ENCODE data around the gene TACC2.
"Not testable (repeated sequence)": the region's sequence is repeated elsewhere in the genome, so short reads cannot be mapped to it uniquely, and the experiment has no call there.

The TACC2 gene

DNA sequence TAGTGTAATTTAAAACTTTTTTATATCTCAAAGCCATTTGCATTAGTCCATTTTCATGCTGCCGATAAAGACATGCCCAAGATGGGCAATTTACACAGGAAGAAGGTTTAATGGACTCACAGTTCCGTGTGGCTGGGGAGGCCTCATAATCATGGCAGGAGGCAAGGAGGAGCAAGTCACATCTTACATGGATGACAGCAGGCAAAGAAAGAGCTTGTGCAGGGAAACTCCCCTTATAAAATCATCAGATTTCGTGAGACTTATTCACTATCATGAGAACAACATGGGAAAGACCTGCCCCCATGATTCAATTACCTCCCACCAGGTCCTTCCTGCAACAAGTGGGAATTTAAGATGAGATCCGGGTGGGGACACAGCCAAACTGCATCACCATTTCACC lies 2.8 kb downstream of the TACC2 start:
- not testable (repeated sequence) for H3K27me3 ChIP-seq (ENCODE audit: insufficient read depth, low read length); H3K36me3 ChIP-seq (ENCODE audit: insufficient read depth, low read depth, low read length); H3K9ac ChIP-seq (ENCODE audit: low read depth, low read length); H3K4me1 ChIP-seq (ENCODE audit: insufficient read depth, low read length); H3K9me3 ChIP-seq (ENCODE audit: insufficient read depth, low read depth, low read length); H3K4me3 ChIP-seq (ENCODE audit: low read length); H3K27ac ChIP-seq (ENCODE audit: low read length)

GRCh38 chr10:121994429-121994941 lies 5.5 kb downstream of the TACC2 start:
- Histone ChIP-seq H3K9me3 (ENCODE audit: insufficient read depth, low read depth, low read length) (no peaks in the 10 kb centered on the region), H3K36me3 (ENCODE audit: insufficient read depth, low read depth, low read length) (no peaks in the 10 kb centered on the region), H3K4me1 (ENCODE audit: insufficient read depth, low read length) (no peaks in the 10 kb centered on the region; the same call in 1 of the 2 replicates), H3K9ac (ENCODE audit: low read depth, low read length) (no peak overlapping the region), H3K27ac (ENCODE audit: low read length) (no peak overlapping the region), H3K27me3 (ENCODE audit: insufficient read depth, low read length) (no peaks in the 10 kb centered on the region), H3K4me3 (ENCODE audit: low read length) (no peak overlapping the region)

DNA sequence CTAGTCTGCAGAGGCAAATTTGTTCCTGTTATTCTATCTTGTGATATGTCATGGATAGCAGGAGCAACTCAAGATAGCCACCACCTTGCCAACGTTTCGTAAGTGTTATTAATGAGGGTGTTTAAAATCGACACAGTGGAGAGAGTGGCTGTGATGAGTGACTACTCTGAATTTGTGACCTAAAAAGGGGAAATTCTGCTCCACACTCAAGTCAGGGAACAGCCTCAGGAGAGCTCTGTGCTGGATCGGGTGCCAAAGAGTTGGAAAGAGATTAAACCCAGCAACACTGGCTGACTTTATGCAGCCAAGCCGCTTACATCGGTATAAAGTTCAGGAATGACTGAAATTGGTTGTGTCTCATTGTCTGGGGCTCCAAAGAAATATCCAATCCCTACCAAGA lies 9.5 kb downstream of the TACC2 start:
- H3K9me3 ChIP-seq (ENCODE audit: insufficient read depth, low read depth, low read length): peaks cover 22% of the 10 kb centered on the region
- no peak overlapping the region for H3K27ac ChIP-seq (ENCODE audit: low read length)
- no peak overlapping the region for H3K9ac ChIP-seq (ENCODE audit: low read depth, low read length)
- no peaks in the 10 kb centered on the region for H3K36me3 ChIP-seq (ENCODE audit: insufficient read depth, low read depth, low read length)
- no peaks in the 10 kb centered on the region for H3K27me3 ChIP-seq (ENCODE audit: insufficient read depth, low read length)
- H3K4me1 ChIP-seq (ENCODE audit: insufficient read depth, low read length): no peaks in the 10 kb centered on the region; the same call in 1 of the 2 replicates
- no peak overlapping the region for H3K4me3 ChIP-seq (ENCODE audit: low read length)

DNA sequence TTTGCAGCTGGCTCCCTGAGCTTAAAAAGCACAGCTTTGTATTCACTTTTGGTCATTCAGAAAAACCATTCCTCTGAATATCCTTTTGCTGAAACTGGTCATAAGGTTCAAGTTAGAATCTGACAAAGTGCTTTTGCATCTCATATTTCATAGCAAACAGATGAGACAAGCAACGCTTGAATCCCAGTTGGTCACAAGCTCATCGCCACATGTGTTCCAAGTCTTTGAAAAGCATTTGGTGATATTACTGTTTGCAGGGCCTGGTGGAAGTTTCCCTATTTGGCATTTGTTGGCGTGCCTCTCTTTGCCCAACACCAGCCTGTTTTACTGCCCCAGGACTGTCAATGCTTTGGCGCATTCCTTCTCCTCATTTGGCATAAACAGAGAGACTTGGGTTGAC lies 10.3 kb downstream of the TACC2 start:
- H3K4me1 ChIP-seq (ENCODE audit: insufficient read depth, low read length): no peaks in the 10 kb centered on the region; the same call in 1 of the 2 replicates
- no peak overlapping the region for H3K9ac ChIP-seq (ENCODE audit: low read depth, low read length)
- H3K27me3 ChIP-seq (ENCODE audit: insufficient read depth, low read length): no peaks in the 10 kb centered on the region

GRCh38 chr10:122001698-122002097 lies 12.7 kb downstream of the TACC2 start:
- no peaks in the 10 kb centered on the region for H3K27me3 ChIP-seq (ENCODE audit: insufficient read depth, low read length)
- no peak overlapping the region for H3K4me3 ChIP-seq (ENCODE audit: low read length)
- no peaks in the 10 kb centered on the region for H3K36me3 ChIP-seq (ENCODE audit: insufficient read depth, low read depth, low read length)
- no peak overlapping the region for H3K27ac ChIP-seq (ENCODE audit: low read length)
- H3K9me3 ChIP-seq (ENCODE audit: insufficient read depth, low read depth, low read length): peaks cover 22% of the 10 kb centered on the region
- H3K4me1 ChIP-seq (ENCODE audit: insufficient read depth, low read length): no peaks in the 10 kb centered on the region
- H3K9ac ChIP-seq (ENCODE audit: low read depth, low read length): no peak overlapping the region

More for the DNA sequence above, 10.3 kb downstream of the TACC2 start:
- Histone ChIP-seq H3K27ac (ENCODE audit: low read length) (no peak overlapping the region), H3K36me3 (ENCODE audit: insufficient read depth, low read depth, low read length) (no peaks in the 10 kb centered on the region), H3K4me3 (ENCODE audit: low read length) (no peak overlapping the region), H3K9me3 (ENCODE audit: insufficient read depth, low read depth, low read length) (peaks cover 22% of the 10 kb centered on the region)

DNA sequence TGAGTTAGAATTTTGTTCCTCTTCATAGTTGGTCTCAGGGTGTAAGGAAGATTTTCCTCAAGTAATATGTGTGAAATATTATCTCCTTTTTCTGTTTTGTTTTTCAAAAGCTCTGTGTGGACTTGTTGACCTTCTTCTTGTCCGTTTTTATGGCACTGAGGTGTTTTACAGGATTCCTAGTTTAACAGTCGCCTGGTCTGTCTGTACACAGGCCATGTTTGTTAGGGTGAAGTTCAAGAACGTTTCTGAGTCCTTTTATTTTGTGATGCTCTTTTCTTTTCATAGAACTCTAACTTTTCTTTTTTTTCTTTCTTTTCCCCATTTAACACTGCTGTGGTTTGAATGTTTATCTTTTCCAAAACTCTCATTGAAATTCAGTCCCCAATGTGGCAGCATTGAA lies 18.5 kb downstream of the TACC2 start:
- Histone ChIP-seq H3K36me3 (ENCODE audit: insufficient read depth, low read depth, low read length) (no peaks in the 10 kb centered on the region), H3K9ac (ENCODE audit: low read depth, low read length) (no peak overlapping the region), H3K27ac (ENCODE audit: low read length) (no peak overlapping the region), H3K9me3 (ENCODE audit: insufficient read depth, low read depth, low read length) (peaks cover 3% of the 10 kb centered on the region; the same call in 1 of the 2 replicates), H3K4me1 (ENCODE audit: insufficient read depth, low read length) (no peaks in the 10 kb centered on the region), H3K27me3 (ENCODE audit: insufficient read depth, low read length) (no peaks in the 10 kb centered on the region), H3K4me3 (ENCODE audit: low read length) (no peak overlapping the region)

GRCh38 chr10:122010405-122011050 lies 21.6 kb downstream of the TACC2 start:
- Histone ChIP-seq H3K36me3 (ENCODE audit: insufficient read depth, low read depth, low read length) (no peaks in the 10 kb centered on the region), H3K4me3 (ENCODE audit: low read length) (no peak overlapping the region), H3K4me1 (ENCODE audit: insufficient read depth, low read length) (no peaks in the 10 kb centered on the region), H3K27me3 (ENCODE audit: insufficient read depth, low read length) (no peaks in the 10 kb centered on the region), H3K9me3 (ENCODE audit: insufficient read depth, low read depth, low read length) (no peaks in the 10 kb centered on the region), H3K9ac (ENCODE audit: low read depth, low read length) (no peak overlapping the region), H3K27ac (ENCODE audit: low read length) (no peak overlapping the region)

GRCh38 chr10:122012731-122013130 lies 23.8 kb downstream of the TACC2 start:
- no peaks in the 10 kb centered on the region for H3K27me3 ChIP-seq (ENCODE audit: insufficient read depth, low read length)
- no peak overlapping the region for H3K4me3 ChIP-seq (ENCODE audit: low read length)
- no peak overlapping the region for H3K27ac ChIP-seq (ENCODE audit: low read length)
- H3K9ac ChIP-seq (ENCODE audit: low read depth, low read length): no peak overlapping the region
- H3K9me3 ChIP-seq (ENCODE audit: insufficient read depth, low read depth, low read length): no peaks in the 10 kb centered on the region
- H3K4me1 ChIP-seq (ENCODE audit: insufficient read depth, low read length): no peaks in the 10 kb centered on the region
- H3K36me3 ChIP-seq (ENCODE audit: insufficient read depth, low read depth, low read length): no peaks in the 10 kb centered on the region

DNA sequence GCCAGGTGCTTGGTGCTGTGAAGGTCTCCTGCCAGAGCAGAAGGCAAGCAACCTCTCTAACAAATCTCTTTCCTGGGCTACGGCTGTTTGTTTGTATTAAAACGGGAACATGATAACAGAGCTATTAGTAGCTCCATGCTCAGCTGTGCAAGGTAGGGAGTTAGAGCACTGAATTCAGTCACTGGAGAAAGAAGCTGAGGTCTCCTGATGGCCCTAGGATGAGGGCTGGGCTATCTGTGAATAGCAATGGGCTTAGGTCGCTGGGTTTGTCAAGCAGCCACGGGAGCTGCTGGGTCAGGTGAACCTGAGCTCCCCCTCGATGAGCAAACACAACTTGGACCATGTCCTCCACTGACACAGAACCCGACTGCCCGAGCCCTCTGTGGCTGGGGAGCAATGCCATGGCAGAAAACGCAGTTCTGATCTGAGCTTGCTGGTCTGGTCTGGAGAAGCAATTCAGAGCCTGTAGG lies 24.4 kb downstream of the TACC2 start:
- H3K9ac ChIP-seq (ENCODE audit: low read depth, low read length): no peak overlapping the region
- H3K4me3 ChIP-seq (ENCODE audit: low read length): no peak overlapping the region
- no peaks in the 10 kb centered on the region for H3K27me3 ChIP-seq (ENCODE audit: insufficient read depth, low read length)
- 0 out of 2 replicates have a peak, but pooled peaks cover 1% of the 10 kb centered on the region for H3K4me1 ChIP-seq (ENCODE audit: insufficient read depth, low read length)
- H3K27ac ChIP-seq (ENCODE audit: low read length): no peak overlapping the region
- no peaks in the 10 kb centered on the region for H3K9me3 ChIP-seq (ENCODE audit: insufficient read depth, low read depth, low read length)
- H3K36me3 ChIP-seq (ENCODE audit: insufficient read depth, low read depth, low read length): no peaks in the 10 kb centered on the region

DNA sequence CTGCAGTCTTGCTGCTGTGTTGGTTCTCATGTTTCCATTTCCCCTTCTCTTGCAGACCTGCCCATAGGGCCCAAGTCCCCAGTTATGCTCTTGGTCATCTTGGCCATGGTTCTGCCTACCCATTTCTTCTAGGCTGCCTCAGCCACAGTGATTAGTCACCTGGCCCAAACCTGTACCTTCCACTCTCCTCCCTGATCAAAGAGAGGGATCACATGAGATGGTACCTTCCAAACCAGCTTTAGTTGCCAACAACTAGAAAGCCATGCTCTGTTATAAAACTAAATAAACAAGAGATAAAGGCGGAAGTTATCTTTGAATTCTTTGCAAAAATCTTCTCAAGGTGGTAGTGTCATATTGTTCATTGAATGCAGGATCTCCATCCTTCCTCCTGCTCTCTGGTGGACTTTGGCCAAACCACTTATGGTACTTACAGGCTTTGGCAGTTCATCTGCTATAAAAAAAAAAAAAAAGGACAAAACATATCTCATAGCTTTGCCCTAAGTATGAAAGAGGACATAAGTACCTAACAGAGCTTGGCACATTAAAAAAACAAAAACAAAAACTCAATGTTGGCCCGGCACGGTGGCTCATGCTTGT lies 25.8 kb downstream of the TACC2 start:
- Histone ChIP-seq H3K27ac (ENCODE audit: low read length) (no peak overlapping the region), H3K36me3 (ENCODE audit: insufficient read depth, low read depth, low read length) (no peaks in the 10 kb centered on the region), H3K4me3 (ENCODE audit: low read length) (no peak overlapping the region), H3K4me1 (ENCODE audit: insufficient read depth, low read length) (peaks cover 6% of the 10 kb centered on the region; the same call in 1 of the 2 replicates), H3K9me3 (ENCODE audit: insufficient read depth, low read depth, low read length) (no peaks in the 10 kb centered on the region), H3K9ac (ENCODE audit: low read depth, low read length) (no peak overlapping the region), H3K27me3 (ENCODE audit: insufficient read depth, low read length) (no peaks in the 10 kb centered on the region)

DNA sequence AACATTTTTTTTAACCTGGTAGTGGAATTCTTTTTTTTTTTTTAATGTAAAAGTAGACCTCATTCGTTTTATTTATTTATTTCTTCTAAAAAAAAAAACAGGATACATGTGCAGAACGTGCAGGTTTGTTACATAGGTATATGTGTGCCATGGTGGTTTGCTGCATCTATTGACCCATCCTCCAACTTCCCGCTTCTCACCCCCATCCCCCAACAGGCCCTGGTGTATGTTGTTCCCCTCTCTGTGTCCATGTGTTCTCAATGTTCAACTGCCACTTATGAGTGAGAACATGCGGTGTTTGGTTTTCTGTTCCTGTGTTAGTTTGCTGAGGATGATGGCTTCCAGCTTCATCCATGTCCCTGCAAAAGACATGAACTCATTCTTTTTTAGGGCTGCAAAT lies 29.0 kb downstream of the TACC2 start:
- not testable (repeated sequence) for H3K27me3 ChIP-seq (ENCODE audit: insufficient read depth, low read length); H3K4me3 ChIP-seq (ENCODE audit: low read length)

DNA sequence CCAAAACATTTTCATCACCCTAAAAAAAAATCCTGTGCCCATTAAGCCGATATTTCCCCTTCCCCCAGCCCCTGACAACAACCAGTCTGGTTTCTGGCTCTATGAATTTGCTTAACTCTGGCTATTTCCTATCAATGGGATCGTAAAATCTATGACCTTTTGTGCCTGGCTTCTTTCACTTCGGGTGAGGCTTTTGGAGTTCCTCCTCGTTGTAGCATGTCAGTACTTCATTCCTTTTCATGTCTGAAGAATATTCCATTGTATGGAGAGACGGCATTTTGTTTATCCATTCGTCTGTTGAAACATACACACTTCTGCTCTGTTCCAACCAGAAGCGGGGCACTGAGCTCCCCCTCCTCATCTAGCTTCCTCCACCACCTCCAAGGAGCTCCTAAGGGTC lies 29.5 kb downstream of the TACC2 start:
- Histone ChIP-seq H3K36me3 (ENCODE audit: insufficient read depth, low read depth, low read length) (no peaks in the 10 kb centered on the region), H3K4me1 (ENCODE audit: insufficient read depth, low read length) (peaks cover 7% of the 10 kb centered on the region; the same call in 1 of the 2 replicates), H3K9ac (ENCODE audit: low read depth, low read length) (no peak overlapping the region), H3K27me3 (ENCODE audit: insufficient read depth, low read length) (no peaks in the 10 kb centered on the region), H3K27ac (ENCODE audit: low read length) (no peak overlapping the region), H3K4me3 (ENCODE audit: low read length) (no peak overlapping the region), H3K9me3 (ENCODE audit: insufficient read depth, low read depth, low read length) (no peaks in the 10 kb centered on the region)

More for the DNA sequence above, 29.0 kb downstream of the TACC2 start:
- H3K36me3 ChIP-seq (ENCODE audit: insufficient read depth, low read depth, low read length); H3K9ac ChIP-seq (ENCODE audit: low read depth, low read length); H3K9me3 ChIP-seq (ENCODE audit: insufficient read depth, low read depth, low read length); H3K27ac ChIP-seq (ENCODE audit: low read length); H3K4me1 ChIP-seq (ENCODE audit: insufficient read depth, low read length): not testable (repeated sequence)
